NCI-H2081 (cell line): Measurements from ENCODE around the gene CDC42BPG.

Experiments used
- DNase-seq, 2 experiments: peaks; one replicate each; lab custom pipeline; 2025; lab: John Stamatoyannopoulos, UW

CDC42BPG gene, protein sequence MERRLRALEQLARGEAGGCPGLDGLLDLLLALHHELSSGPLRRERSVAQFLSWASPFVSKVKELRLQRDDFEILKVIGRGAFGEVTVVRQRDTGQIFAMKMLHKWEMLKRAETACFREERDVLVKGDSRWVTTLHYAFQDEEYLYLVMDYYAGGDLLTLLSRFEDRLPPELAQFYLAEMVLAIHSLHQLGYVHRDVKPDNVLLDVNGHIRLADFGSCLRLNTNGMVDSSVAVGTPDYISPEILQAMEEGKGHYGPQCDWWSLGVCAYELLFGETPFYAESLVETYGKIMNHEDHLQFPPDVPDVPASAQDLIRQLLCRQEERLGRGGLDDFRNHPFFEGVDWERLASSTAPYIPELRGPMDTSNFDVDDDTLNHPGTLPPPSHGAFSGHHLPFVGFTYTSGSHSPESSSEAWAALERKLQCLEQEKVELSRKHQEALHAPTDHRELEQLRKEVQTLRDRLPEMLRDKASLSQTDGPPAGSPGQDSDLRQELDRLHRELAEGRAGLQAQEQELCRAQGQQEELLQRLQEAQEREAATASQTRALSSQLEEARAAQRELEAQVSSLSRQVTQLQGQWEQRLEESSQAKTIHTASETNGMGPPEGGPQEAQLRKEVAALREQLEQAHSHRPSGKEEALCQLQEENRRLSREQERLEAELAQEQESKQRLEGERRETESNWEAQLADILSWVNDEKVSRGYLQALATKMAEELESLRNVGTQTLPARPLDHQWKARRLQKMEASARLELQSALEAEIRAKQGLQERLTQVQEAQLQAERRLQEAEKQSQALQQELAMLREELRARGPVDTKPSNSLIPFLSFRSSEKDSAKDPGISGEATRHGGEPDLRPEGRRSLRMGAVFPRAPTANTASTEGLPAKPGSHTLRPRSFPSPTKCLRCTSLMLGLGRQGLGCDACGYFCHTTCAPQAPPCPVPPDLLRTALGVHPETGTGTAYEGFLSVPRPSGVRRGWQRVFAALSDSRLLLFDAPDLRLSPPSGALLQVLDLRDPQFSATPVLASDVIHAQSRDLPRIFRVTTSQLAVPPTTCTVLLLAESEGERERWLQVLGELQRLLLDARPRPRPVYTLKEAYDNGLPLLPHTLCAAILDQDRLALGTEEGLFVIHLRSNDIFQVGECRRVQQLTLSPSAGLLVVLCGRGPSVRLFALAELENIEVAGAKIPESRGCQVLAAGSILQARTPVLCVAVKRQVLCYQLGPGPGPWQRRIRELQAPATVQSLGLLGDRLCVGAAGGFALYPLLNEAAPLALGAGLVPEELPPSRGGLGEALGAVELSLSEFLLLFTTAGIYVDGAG (N-terminal part only)

DNA sequence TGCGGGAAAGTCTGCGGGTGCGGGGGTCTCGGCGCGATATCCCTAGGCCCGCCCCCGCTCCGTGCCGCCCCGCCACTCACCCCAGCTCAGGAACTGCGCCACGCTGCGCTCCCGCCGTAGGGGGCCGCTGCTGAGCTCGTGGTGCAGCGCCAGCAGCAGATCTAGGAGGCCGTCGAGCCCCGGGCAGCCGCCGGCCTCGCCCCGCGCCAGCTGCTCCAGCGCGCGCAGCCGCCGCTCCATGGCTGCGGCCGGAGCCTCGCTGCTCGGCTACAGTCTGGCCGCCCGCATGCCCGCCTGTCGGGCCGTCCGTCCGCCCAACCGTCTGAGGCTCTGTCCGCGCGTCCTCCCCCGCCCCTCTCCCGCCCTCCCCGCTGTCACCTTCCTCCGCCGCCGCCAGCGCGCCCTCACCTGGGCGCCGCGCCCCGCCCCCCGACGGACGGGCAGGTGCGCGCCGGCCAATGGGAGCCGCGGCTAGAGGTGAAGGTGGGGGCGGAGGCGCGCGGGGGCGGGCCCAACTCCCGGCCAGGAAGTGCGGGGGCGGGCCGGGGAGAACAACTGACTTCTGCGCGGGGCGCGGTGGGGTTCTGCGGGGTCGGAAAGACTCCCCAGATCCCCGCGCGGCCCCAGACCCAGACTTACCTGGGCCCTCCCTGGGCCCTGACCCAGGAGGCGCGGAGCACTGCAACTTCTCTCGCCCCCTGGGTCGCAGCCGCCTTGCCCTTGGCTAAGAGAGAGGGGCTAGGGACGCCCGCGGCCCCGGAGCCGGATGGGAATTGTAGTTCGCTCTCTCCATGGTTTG is at the start of gene CDC42BPG:
TSS of gene CDC42BPG (minus strand) at position 324 of the 799 bp plus-strand sequence. CDS start at position 240, 84 bp downstream.
- DNase-seq: peak; percentile 87 to 88

DNA sequence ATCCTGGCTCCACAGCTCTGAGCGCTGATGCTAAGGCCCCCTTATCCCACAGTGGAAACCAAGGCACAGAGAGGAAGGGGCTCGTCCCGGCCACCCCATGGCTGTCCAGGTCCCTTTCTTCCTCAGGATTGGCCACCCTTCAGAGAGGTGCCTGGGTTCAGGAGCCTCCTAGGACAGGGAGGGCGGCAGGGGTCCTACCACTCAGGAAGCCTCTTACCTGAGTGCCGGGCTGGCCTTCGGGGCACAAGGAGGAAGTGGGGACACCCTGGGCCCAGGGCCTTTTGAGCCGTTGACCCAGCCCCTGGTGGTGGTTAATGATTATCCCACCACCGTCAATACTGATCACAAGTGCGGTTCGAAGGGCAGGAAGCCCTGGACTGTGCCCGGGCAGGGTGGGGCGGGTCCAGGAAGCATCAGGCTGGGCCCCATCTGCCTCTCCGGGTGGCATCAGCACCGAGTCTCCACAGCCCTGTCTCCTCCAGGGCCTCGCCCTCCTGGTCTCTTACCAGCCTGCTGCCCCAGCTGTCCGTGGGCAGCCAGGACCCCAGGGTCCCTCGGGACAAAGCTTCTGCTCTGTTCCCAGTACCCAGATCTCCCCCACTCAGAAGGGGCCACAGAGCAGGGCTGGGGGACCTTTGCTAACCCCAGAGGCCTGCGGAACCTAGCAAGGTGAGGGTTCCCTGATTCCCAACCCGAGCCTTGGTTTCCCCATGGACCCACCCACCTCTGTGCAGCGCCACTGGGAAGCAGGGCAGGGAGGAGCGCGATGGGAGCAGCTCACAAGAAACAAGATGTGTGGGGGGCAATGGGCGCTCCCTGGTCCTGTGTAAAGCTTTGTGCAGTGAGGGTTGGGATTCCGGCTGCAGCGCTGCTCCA is 49.0 kb upstream of the CDC42BPG start:
- no peak for DNase-seq

DNA sequence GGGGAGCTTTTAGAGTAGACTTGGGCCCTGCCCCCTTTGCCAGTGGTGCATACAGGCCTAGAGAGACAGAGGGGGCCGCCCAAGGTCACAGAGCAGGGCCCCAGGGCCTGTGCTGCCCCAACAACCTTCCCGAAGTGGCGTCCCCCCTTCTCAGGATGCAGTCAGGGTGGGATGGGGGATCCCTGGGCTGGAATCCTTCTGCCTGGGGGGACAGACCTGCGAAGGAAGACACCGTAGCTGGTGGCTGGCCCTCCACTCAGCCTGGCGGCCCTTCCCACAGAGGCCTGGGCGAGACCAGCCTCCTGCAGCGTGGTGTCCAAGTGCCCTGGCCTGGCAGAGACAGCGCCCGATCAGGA is 48.4 kb upstream of the CDC42BPG start:
- DNase-seq: no peak

DNA sequence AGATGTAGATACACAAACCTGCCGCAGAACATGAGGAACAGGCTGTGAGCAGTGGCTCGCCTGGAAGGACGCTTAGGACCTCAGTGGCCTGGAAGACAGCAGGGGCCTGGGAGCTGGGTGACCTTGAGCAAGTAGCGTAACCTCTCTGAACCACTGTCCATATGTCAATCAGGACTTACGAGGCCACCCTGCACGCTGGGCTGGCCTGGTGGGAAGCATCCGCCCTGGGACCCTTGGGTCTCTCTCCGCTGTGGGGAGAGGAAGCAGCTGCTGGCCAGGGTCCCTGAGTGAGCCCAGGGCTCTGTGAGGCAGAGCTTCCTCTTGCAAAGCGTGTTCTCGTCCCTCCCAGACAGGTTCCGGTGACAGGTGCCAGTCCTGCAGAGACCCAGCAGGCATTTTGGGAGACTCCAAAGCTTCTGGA is 48.0 kb upstream of the CDC42BPG start:
- no peak for DNase-seq

DNA sequence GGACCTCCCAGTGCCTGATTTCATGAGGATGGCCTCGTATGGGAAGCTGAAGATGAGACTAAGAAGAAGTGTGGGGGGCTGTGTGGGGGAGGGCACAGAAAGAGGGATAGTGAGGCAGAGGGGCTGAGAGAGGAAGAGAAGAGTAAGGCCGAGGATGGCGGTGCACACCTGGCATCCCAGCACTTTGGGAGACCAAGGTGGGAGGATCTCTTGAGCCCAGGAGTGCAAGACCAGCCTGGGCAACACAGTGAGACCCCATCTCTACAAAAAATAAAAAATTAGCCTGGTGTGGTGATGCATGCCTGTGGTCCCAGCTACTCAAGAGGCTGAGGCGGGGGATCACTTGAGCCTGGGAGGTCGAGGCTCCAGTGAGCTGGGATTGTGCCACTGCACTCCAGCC is 47.4 kb upstream of the CDC42BPG start:
- no peak for DNase-seq

DNA sequence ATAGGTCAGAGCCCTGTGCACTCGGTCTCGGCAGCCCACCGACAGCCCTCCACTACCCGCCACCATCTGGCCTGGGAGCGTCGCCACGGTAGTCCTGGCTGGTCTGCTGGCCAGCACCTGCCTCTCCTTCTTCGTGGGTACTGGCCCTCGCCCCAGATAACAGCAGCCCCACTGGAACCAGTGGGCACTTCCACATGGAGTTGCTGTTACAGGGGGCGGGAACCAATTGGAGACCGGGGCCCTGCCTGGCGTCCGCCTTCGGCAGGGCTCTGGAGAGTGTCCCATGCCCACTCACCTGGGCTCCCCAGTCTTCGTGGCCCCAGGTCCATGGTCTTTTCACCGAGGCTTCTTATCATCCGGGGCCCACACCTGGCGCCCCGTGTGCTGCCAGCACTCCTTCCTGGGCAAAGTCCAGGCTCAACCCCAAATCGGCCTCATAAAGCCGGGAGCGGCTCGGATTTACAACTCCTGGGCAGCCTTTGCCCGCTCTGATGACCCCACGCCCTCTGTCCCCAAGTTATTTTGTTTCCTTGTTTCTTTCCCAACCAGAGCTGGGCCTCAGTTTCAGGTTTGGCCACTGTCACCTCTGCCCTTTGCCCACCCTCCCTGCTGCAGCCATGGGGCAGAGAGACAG is 46.9 kb upstream of the CDC42BPG start:
- DNase-seq: no peak

DNA sequence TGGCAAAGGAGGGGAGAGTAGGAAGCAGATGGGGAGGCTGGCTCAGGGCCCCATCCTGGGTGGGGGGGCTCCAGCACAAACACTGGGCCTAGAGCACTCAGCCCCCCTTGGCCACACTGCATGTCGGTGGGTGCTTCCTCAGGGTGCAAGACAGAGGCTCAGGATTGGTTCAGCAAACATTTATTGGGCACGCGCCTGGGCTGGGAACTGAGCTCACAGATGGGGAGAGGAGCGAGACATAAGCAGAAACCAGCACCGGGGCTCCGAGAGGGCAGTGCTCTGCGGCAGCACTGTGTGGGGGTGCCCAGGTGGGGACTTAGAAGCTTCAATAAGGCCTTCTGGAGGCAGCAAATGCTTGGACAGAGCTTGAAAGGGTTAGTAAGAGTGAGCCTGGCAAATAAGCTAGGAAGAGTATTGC is 46.1 kb upstream of the CDC42BPG start:
- no peak for DNase-seq

DNA sequence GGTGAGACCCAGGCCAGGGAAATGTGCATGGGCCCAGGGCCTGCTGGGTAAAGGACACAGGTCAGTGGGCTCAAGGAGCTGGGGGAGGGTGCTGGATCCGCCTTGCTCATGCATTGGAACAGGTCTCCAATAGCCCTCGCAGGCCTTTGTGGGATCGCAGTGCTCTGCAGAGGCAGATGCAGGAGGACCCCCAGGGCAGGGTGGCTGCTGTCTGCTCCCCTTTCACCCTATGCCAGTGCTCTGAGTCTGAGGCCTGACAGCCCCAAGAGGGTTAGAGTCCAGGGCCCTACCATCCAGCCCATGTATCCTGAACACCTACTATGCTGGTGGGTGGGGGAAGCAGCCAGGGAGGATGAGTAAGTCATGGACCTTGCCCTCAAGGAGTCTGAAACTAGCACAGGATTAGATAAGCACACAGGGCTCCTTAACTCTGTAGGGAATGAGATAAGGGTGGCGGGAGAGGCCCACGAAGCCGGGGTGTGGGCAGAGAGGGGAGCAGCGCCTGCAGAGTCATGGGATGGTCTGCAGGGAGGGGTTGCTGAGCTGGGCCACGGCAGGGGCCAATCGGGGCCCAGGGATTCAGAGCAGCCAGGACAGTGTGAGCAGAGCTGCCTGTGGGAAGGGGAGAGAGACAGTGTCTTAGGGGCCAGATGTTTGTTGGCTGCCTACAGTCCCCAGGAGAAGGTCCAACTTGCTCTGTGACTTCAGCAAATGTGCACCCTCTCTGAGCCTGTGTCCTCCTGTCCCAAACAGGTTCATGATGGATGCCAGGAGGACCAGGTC is 44.5 kb upstream of the CDC42BPG start:
- DNase-seq: no peak

DNA sequence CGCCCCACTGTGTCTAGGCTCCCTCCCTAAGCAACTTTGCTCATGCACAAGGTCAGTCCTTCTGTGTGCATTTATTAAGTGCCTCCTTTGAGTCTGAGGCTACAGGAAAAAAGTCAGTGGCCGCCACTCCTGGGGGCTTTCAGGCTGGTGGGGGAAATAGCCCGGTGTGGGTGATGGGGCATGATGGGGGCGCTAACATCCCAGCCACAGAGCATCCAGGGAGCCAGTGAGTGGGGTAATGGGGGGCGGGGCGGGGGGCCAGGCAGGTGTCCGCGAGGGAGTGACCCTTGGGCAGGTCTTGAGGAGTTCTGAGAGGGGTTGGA is 43.9 kb upstream of the CDC42BPG start:
- DNase-seq: no peak

DNA sequence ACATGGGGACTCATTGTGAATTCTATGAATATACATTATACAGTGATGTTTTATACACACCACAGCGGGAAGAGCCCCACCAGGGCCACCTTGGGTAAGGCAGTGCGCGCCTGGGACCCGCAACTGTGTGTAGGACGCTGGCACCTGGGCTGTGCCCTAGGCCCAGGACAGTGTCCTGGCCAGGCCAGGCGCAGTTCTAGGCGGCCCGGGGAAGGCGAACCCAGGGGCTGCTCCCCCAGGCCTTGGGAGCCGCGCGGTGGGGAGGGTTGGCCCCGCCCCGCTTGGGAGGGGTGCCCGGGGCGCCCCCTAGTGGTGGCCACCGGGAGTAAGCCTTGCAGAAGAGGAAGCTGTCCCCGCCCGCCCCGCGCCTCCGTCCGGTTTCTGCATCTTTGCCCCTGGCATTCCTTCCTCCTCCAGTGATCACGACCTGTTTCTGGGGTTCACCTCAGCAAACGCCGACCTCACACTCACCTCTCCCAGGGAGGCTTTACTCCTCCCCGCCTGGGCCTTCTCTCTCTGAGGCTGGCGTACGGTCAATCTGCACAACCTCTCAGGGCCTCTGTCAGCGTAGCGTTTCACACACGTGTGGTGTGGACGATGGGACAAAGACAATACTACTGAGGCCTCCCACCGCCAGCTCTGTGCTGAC is 43.4 kb upstream of the CDC42BPG start:
- peak; percentile 44 to 67 for DNase-seq

DNA sequence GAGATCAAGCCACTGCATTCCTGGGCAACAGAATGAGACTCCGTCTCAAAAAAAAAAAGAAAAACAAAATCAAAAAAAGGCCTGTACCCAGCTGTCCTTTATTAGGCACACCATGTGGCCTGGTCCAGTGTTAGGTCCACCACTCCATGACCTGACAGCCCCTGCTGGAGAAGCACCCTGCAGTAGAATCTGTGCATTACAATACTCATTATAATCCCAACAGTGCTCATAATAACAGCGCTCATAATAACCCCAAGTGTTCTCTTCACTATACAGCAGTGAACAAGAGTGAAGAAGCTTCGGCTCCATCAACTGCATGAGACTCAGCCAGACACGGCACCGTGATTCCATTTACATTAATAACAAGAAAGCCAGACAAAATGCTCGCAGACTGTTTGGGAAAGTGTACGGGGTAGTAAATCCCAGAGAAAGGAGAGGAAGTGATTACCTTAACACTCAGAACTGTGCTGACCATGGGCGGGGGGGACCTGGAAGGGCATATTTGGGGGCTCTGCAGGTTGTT is 42.8 kb upstream of the CDC42BPG start:
- no peak for DNase-seq

DNA sequence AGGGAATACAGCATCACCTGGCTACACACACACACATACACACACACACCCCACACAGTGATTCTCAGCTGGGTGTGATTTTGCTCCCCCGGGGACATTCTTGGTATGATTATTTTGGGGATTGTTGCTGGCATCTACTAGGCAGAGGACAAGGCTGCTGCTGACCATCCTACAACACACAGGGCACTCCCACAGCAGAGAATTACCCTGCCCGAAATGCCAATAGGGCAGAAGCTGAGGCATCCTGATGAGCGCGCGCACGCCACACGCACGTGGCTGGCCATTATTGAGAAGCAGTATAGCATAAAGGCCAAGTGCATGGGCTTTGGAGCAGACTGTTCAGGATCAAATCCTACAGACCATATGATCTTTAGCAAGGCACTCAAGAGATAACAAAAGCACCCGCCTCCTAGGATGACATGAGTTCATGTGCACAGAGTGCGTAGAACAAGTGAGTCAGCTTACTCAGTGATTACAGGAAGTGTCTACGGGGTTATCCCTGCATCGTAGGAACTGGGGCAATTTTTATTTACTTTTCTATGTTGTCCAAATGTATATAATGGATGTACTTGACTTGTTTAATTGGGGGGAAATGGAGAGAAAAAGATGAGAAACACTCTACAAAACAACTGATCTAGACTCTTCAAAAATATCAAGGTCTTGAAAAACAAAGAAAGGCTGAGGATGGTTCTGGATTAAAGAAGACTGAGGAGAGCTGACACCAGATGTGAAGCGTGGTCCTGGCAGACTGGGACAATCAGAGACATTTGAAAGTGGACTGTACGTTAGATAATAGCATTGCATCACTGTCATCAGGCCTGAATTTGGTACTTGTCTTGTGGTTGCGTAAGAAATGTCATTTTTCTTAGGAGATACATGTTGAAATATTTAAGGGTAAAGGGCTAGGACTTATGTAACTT is 41.2 kb upstream of the CDC42BPG start:
- DNase-seq: no peak

DNA sequence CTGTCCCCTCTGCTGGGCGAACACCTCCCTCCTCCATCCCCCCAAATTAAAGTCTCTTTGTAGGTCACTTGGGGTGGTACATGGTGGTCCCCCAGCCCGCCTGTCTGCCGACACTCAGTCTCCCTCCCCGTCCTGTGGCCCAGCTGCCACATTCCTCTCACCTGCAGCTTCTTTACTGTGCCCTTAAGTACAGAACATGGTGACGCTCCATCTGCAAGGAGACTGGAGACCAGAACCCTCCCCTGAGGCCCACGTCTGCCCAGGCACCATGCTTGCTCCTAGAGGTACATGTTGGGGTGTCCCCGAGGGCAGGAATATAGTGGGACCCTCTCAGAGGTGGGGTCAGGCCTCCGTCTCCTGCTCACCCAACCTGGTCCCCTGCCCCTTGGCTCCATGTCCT is 39.6 kb upstream of the CDC42BPG start:
- no peak for DNase-seq

DNA sequence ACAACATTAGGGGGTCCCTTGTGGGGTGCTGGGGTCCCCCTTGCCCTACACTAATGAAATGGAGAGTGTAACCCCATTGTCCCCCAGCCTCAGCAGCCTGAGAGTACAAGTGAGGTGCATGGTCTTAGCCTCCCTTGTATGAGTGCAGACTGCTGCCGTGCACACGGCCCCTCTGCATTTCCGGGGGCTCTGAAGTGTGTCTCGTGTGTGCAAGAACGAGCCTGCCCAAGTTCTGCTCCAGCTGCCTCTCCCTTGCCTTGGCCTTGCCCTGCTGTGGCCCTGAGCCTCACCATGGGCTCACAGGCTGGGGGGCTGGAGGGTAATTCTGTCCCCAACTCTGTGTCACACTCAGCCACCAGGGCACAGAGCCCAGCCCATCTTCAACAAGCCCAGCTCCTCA is 39.1 kb upstream of the CDC42BPG start:
- no peak for DNase-seq

DNA sequence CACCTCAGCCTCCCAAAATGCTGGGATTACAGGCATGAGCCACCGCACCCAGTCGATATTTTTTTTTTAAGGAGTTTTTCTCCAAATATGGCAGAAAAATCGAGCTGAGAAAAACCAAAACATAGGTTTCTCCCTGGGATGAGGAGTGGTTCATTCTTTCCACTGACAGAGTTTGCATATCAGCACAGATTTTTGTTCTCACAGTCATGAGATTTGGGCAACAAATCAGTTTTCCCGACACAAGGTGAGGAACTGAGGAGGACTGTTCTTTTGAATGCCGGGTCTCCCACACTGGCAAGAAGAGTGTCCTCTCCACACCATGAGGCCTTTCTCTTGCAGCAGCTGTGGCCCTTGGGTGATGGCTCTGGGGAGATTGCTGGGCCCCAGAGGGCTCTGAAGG is 37.8 kb upstream of the CDC42BPG start:
- DNase-seq: no peak

DNA sequence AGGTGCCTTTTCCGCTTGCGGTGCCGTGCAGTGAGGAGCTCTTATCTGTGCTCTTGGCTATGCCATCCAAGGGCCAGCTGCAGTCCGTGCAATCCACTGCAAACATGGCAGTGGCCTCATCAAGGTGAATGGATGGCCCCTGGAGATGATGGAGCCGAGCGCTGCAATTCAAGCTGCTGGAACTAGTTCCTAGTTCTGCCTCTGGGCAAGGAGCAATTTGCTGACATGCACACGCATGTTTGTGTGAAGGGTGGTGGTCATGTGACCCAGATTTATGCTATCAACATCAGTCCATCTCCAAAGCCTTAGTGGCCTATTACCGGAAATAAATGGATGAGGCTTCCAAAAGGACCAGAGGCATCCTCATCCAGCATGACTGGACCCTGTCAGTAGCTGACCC is 37.0 kb upstream of the CDC42BPG start:
- no peak for DNase-seq

DNA sequence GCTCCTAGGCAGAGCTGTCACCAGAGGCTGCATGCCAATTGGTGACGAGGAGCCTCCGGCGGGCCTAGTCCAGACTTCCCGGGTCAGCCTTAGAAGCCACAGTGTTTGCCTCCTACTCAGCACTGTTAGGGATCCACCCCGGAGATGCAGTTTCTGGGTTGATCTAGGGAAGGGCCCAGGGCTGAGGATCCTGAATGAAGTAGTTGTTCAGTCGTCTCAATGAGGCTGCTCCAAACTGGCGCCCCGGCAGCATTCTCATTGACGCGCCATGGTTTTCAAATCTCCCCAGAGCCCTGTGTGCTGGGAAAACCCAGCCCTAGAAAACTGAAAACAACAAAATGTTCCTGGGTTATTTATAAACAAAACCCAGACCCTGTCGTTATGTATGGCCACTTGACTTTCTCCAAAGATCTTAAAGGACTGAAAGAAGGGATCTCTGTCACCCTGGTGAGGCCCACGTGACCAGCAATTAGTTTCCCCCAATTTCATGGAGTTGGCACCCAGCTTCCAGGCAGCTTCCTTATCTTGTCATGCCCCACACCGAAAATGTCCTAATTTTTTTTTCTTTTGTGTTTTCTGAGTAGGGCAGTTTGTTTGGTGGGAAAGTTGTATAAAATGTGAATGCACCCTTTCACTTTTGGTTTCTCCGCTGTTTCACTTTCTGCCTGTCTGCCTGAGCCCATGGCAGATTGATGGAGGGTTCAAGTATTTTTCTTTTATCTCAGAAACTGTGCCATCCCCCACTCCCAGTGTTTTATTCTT is 36.0 kb upstream of the CDC42BPG start:
- no peak for DNase-seq
